HCT116 (cell line): ENCODE results near the gene LCNL1. TPM values are rescaled to one million over a fixed set of nuclear protein-coding genes. Genes with fewer than 3 reads are reported as not detected.

ENCODE experiments used
- ATAC-seq: fragments of 200-7000 bp; cut with Tn5 transposase; 2 replicates; pipeline ENCODE4 v1.9.1; 2020; ENCODE audit warnings: mild to moderate bottlenecking, moderate library complexity
- BruUV-seq: library from RNA; stranded (reverse); fragments of 400-500 nt; replicated peaks from 2 replicates; lab custom pipeline; 2021; lab: Mats Ljungman, UMichigan
- CTCF ChIA-PET: fragments of 300-600 bp; sonication (Branson Sonifier 250); formaldehyde crosslinking; loops from one replicate; lab custom pipeline; 2021; ENCODE audit warnings: antibody characterized with exemption; lab: Charles Lee
- POLR2A ChIA-PET: fragments of 300-600, 350-600 bp; sonication (Branson Sonifier 250); formaldehyde crosslinking; loops from one replicate; lab custom pipeline; 2021; ENCODE audit warnings: antibody characterized with exemption; lab: Charles Lee
- RAD21 ChIA-PET, 2 experiments: fragments of 300-600 bp; sonication (Branson Sonifier 250); formaldehyde crosslinking; loops; one replicate each; lab custom pipeline; 2023; ENCODE audit warnings: low total read pairs in 2 of 2; ENCODE audit not compliant: uncharacterized antibody in 2 of 2, unreplicated experiment in 2 of 2, low non-redundant PET in 1 of 2; lab: Charles Lee
- DNase-seq: peaks from one replicate; pipeline ENCODE4 v3.0.0-alpha.2; 2010; ENCODE audit warnings: low read depth, low spot score
- H2AFZ ChIP-seq: fragments of 200-600 bp; shearing (Covaris generic), sonication (generic); 2 replicates; pipeline ENCODE4 v1.6.1; 2017; ENCODE audit warnings: low read depth, mixed run types, mixed read lengths, antibody characterized with exemption, low read length; ENCODE audit not compliant: poor library complexity, severe bottlenecking
- H3K27ac ChIP-seq: 2 replicates; pipeline ENCODE4 v1.5.1; 2012; ENCODE audit warnings: low read depth, low read length
- H3K27me3 ChIP-seq: fragments of 200-600 bp; sonication (generic); 2 replicates; pipeline ENCODE4 v1.6.1; 2016; ENCODE audit warnings: mixed run types, low read length, mixed read lengths; ENCODE audit not compliant: insufficient read depth
- H3K36me3 ChIP-seq, 2 experiments: fragments of 200-500 bp in 1 of 2; fragments of 200-600 bp in 1 of 2; sonication (Bioruptor generic) in 1 of 2; sonication (generic) in 1 of 2; 2 replicates each; pipeline versions ENCODE4 v1.5.1 to v1.6.1; 2014 to 2016; ENCODE audit warnings: low read length in 2 of 2, inconsistent platforms in 1 of 2, mixed read lengths in 1 of 2, mixed run types in 1 of 2; ENCODE audit not compliant: insufficient read depth in 2 of 2, control insufficient read depth in 1 of 2
- H3K4me1 ChIP-seq, 2 experiments: fragments of 200-600 bp in 1 of 2; sonication (generic) in 1 of 2; 2 replicates each; pipeline versions ENCODE4 v1.5.1 to v1.6.1; 2012 to 2017; ENCODE audit warnings: low read length in 2 of 2, inconsistent platforms in 1 of 2, mild to moderate bottlenecking in 1 of 2, mixed read lengths in 1 of 2, mixed run types in 1 of 2, moderate library complexity in 1 of 2; ENCODE audit not compliant: insufficient read depth in 2 of 2, control insufficient read depth in 1 of 2
- H3K4me2 ChIP-seq: fragments of 200-600 bp; sonication (generic); 2 replicates; pipeline ENCODE4 v1.6.1; 2017; ENCODE audit warnings: mixed run types, low read length, mixed read lengths
- H3K4me3 ChIP-seq, 2 experiments: fragments of 200-600 bp in 1 of 2; sonication (generic) in 1 of 2; replicated peaks in 1 of 2; 2 replicates each; pipeline ENCODE4 v1.5.1; 2011 to 2016; ENCODE audit warnings: low read length in 2 of 2, control low read depth in 1 of 2, low read depth in 1 of 2, mild to moderate bottlenecking in 1 of 2, mixed read lengths in 1 of 2, mixed run types in 1 of 2
- H3K79me2 ChIP-seq: fragments of 200-600 bp; sonication (generic); 2 replicates; pipeline ENCODE4 v1.6.1; 2017; ENCODE audit warnings: mild to moderate bottlenecking, mixed run types, low read length, moderate library complexity, mixed read lengths; ENCODE audit not compliant: insufficient read depth
- H3K9ac ChIP-seq: fragments of 200-600 bp; sonication (generic); 2 replicates; pipeline ENCODE4 v1.6.1; 2016; ENCODE audit warnings: low read length, mixed read lengths
- H3K9me2 ChIP-seq: fragments of 200-600 bp; sonication (generic), shearing (Covaris generic); 2 replicates; pipeline ENCODE4 v1.6.1; 2017; ENCODE audit warnings: mixed run types, mild to moderate bottlenecking, moderate library complexity; ENCODE audit not compliant: insufficient read depth
- H3K9me3 ChIP-seq, 2 experiments: fragments of 200-500 bp in 1 of 2; fragments of 200-600 bp in 1 of 2; sonication (Bioruptor generic) in 1 of 2; sonication (generic) in 1 of 2; 2 replicates each; pipeline ENCODE4 v1.6.1; 2014 to 2017; ENCODE audit warnings: low read length in 2 of 2, mixed read lengths in 2 of 2, inconsistent platforms in 1 of 2, low read depth in 1 of 2, mild to moderate bottlenecking in 1 of 2, mixed run types in 1 of 2, moderate library complexity in 1 of 2; ENCODE audit not compliant: control insufficient read depth in 1 of 2, insufficient read depth in 1 of 2
- H4K20me1 ChIP-seq: fragments of 200-600 bp; sonication (generic), shearing (Covaris generic); 2 replicates; pipeline ENCODE4 v1.6.1; 2017; ENCODE audit warnings: mixed run types, mild to moderate bottlenecking, moderate library complexity; ENCODE audit not compliant: insufficient read depth
- CBX3 ChIP-seq: IDR thresholded peaks from 2 replicates; pipeline ENCODE4 v1.6.1; 2012; ENCODE audit warnings: low read depth
- CEBPB ChIP-seq: IDR thresholded peaks from 2 replicates; pipeline ENCODE4 v1.6.1; 2012; ENCODE audit warnings: low read depth
- CTCF ChIP-seq, 3 experiments: fragments of 200-600 bp in 1 of 3; sonication (generic) in 1 of 3; IDR thresholded peaks in 2 of 3; conservative IDR thresholded peaks in 1 of 3; 2 replicates each; pipeline ENCODE4 v1.5.1; 2012 to 2017; ENCODE audit warnings: low read depth in 2 of 3, low read length in 2 of 3, antibody characterized with exemption in 1 of 3, borderline replicate concordance in 1 of 3, control low read depth in 1 of 3, mild to moderate bottlenecking in 1 of 3, mixed read lengths in 1 of 3, mixed run types in 1 of 3, moderate library complexity in 1 of 3; ENCODE audit not compliant: insufficient read depth in 1 of 3
- EZH2 ChIP-seq: fragments of 200-600 bp; sonication (generic); IDR thresholded peaks from 2 replicates; pipeline ENCODE4 v1.6.1; 2017; ENCODE audit warnings: antibody characterized with exemption, mixed run types
- intact Hi-C: fragments of 100-400 bp; cut with micrococcal nuclease; formaldehyde crosslinking; loops from 2 replicates; pipeline ENCODE4 v1.10.0; 2022
- total RNA-seq: library from RNA; stranded (reverse); gene quantifications from one replicate; pipeline ENCODE4 v1.2.1, GENCODE V29; 2021; ENCODE audit not compliant: unreplicated experiment

Gene LCNL1
- total RNA-seq, 1 experiment from 2014 or later = 0.44 TPM

GRCh38 chr9:136947028-136947891 lies 35.5 kb upstream of the LCNL1 start:
- intact Hi-C loops = loop anchor here (10.0 kb wide), 1 partner anchor 102 kb away; the partner anchor contains the start of genes AJM1 and PHPT1
- Histone ChIP-seq H2AFZ (no peak overlapping the region), H3K27me3 (no peaks in the 10 kb centered on the region), H3K4me3 (no peak overlapping the region), H3K36me3 (peaks cover 0 to 3% of the 10 kb centered on the region in 2 experiments; a peak in 2 of 4 replicates), H3K4me1 (peaks cover 29 to 57% of the 10 kb centered on the region in 2 experiments), H3K27ac (peak overlapping the region; percentile 9; the same call in 1 of the 2 replicates), H4K20me1 (no peaks in the 10 kb centered on the region), H3K79me2 (peaks cover 19% of the 10 kb centered on the region), H3K4me2 (peak overlapping the region; percentile 97; the same call in 1 of the 2 replicates), H3K9me2 (no peaks in the 10 kb centered on the region), H3K9me3 (no peaks in the 10 kb centered on the region), H3K9ac (no peak overlapping the region; the same call in 1 of the 2 replicates)
- no peak for DNase-seq
- ChIA-PET CTCF (interaction anchor here (0.9 to 3.4 kb wide), 20 partner anchors 10 to 157 kb away, joined by 3 to 109 read pairs (median 5); partner anchors contain the start of genes CLIC3, ENTPD2, FUT7 and NPDC1), POLR2A (interaction anchor here (0.8 to 2.1 kb wide), 5 partner anchors 18 to 294 kb away, joined by 3 to 9 read pairs (median 6); partner anchors contain the start of gene TUBB4B), RAD21 (interaction anchor here (1.0 to 2.1 kb wide), 8 partner anchors 45 to 99 kb away, joined by 3 to 25 read pairs (median 4); partner anchors contain the start of genes PAXX (in 2 of the 2) and CLIC3 (in 1 of the 2))
- BruUV-seq = no TSS peak
- TF ChIP-seq EZH2 (no peak), CEBPB (no peak), CBX3 (no peak)
- ATAC-seq = no peak

- H3K4me1 ChIP-seq = peaks cover 27 to 53% of the 10 kb centered on the region in 2 experiments
- ChIA-PET POLR2A (interaction anchor here (0.7 to 2.1 kb wide), 6 partner anchors 17 to 293 kb away, joined by 3 to 9 read pairs (median 5); partner anchors contain the start of gene TUBB4B), CTCF (interaction anchor here (1.0 to 3.4 kb wide), 20 partner anchors 11 to 157 kb away, joined by 3 to 109 read pairs (median 6); partner anchors contain the start of genes CLIC3, ENTPD2, FUT7 and NPDC1), RAD21 (interaction anchor here (0.6 to 2.1 kb wide), 9 partner anchors 44 to 99 kb away, joined by 3 to 25 read pairs (median 4); partner anchors contain the start of genes PAXX (in 2 of the 2) and CLIC3 (in 1 of the 2))
- H3K4me3 ChIP-seq = peak overlapping the region in 1 of 2 experiments; percentile 30; a peak in 1 of 4 replicates
- BruUV-seq = no TSS peak
- no peaks in the 10 kb centered on the region for H3K9me3 ChIP-seq
- H4K20me1 ChIP-seq = no peaks in the 10 kb centered on the region
- peak overlapping the region; percentile 97 for H3K4me2 ChIP-seq
- ATAC-seq (peak; percentile 24), DNase-seq (peak; percentile 35)
- peak overlapping the region; percentile 53 for H3K9ac ChIP-seq
- H3K79me2 ChIP-seq = peaks cover 11% of the 10 kb centered on the region
- TF ChIP-seq CBX3 (no peak), CTCF (IDR thresholded peaks at IDR 0.05 in 2 of 3, conservative IDR thresholded peaks at IDR 0.05 in 1 of 3; ENCODE audit: borderline replicate concordance in 1 of 3, insufficient read depth in 1 of 3, low read depth in 2 of 3, low read length in 2 of 3) (peak in 2 of 3 experiments; percentile 54 to 60; a peak in 3 of 6 replicates)
- H3K36me3 ChIP-seq = no peaks in the 10 kb centered on the region; a peak in 1 of 4 replicates
- H3K27ac ChIP-seq = peak overlapping the region; percentile 21
- no peak overlapping the region for H2AFZ ChIP-seq
- H3K27me3 ChIP-seq = no peaks in the 10 kb centered on the region
- no peaks in the 10 kb centered on the region for H3K9me2 ChIP-seq
- intact Hi-C loops = loop anchor here (1.0 to 10.0 kb wide), 3 partner anchors 44 to 103 kb away; partner anchors contain the start of genes AJM1, PAXX and PHPT1
These were observed 34.8 kb upstream of the LCNL1 start for GRCh38 chr9:136947955-136948510.
